ENCODE data around the gene TBC1D22B. TPM values are rescaled to one million over a fixed set of nuclear protein-coding genes. Genes with fewer than 3 reads are reported as not detected.

Gene TBC1D22B
- total and polyA plus RNA-seq, 9 of the 15 experiments (the other 6 are each of a cell fraction or from before 2014, with no cell fraction given) = 4.8 to 24.2 (median 13.5) TPM

DNA sequence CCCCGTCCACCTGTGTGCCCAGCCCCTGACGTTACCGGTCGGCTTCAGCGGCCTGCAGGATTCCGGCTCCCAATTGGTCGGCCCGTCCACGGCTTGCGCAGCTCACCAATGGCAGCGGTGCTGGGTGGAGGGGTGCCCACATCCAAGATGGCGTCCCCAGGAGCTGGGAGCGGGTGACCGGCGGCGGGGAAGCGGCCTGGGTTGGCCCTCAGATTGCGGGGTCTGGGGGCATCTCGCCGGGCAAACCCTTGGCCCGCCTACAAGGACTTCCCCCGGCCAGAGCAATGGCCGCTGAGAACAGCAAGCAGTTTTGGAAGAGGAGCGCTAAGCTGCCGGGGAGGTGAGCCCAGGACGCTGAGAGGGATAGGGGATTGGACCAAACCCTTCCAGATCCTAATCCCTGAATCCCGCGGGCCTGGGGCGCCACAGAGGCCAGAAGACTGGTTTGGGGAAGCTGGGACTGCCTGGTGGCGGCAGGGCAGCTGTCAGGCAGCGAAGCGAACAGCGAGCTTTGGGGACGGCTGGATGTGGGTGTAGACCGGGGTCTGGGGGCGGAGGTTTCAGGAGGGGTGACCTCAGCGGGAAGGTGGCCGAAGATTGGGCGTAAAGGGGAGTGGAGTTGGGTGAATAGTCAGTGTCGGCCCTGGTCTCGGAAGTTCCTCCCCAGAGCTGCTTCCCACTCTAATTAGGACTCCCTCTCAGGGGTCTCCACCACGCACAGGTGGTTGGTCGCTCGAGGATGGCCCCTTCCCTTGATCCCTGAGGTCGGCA is at the start of gene TBC1D22B, which contains the start of gene TMEM217 (continued):
- TF ChIP-seq TCF15 (CRISPR knock-in tag; IDR thresholded peaks at IDR 0.05) (no peak), DEAF1 (CRISPR knock-in tag; IDR thresholded peaks at IDR 0.05) (peak; percentile 47; the same call in 1 of the 2 replicates), XRCC4 (IDR thresholded peaks at IDR 0.05; ENCODE audit: extremely low read depth, insufficient read depth, insufficient read length) (no peak), ZNF696 (CRISPR knock-in tag; conservative IDR thresholded peaks at IDR 0.05) (no peak), ZBED1 (IDR thresholded peaks at IDR 0.05) (0 out of 2 replicates have a peak, but pooled peaks have one; percentile 23), ELK3 (CRISPR knock-in tag; IDR thresholded peaks at IDR 0.05) (0 out of 2 replicates have a peak, but pooled peaks have one; percentile 19), NFXL1 (CRISPR knock-in tag; IDR thresholded peaks at IDR 0.05) (no peak), SIN3B (IDR thresholded peaks at IDR 0.05; ENCODE audit: low read depth) (peak; percentile 94), FOXK1 (CRISPR knock-in tag; IDR thresholded peaks at IDR 0.05; ENCODE audit: borderline replicate concordance) (no peak), ZNF384 (IDR thresholded peaks at IDR 0.05; ENCODE audit: low read depth, low read length) (no peak), ZSCAN29 (IDR thresholded peaks at IDR 0.05) (peak; percentile 71; the same call in 1 of the 2 replicates), IRF9 (tag; IDR thresholded peaks at IDR 0.05) (no peak), SREBF1 (IDR thresholded peaks at IDR 0.05; ENCODE audit: borderline replicate concordance, low read depth, low read length) (no peak), KAT7 (CRISPR knock-in tag; IDR thresholded peaks at IDR 0.05; ENCODE audit: borderline replicate concordance) (peak; percentile 98; the same call in 1 of the 2 replicates), ZNF174 (CRISPR knock-in tag; IDR thresholded peaks at IDR 0.05) (no peak)
- TF ChIP-seq, protein P1, sequence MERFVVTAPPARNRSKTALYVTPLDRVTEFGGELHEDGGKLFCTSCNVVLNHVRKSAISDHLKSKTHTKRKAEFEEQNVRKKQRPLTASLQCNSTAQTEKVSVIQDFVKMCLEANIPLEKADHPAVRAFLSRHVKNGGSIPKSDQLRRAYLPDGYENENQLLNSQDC (CRISPR knock-in tag; IDR thresholded peaks at IDR 0.05) = no peak
- TF ChIP-seq, protein P2, sequence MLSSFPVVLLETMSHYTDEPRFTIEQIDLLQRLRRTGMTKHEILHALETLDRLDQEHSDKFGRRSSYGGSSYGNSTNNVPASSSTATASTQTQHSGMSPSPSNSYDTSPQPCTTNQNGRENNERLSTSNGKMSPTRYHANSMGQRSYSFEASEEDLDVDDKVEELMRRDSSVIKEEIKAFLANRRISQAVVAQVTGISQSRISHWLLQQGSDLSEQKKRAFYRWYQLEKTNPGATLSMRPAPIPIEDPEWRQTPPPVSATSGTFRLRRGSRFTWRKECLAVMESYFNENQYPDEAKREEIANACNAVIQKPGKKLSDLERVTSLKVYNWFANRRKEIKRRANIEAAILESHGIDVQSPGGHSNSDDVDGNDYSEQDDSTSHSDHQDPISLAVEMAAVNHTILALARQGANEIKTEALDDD (IDR thresholded peaks at IDR 0.05) = no peak
- TF ChIP-seq, protein P3, sequence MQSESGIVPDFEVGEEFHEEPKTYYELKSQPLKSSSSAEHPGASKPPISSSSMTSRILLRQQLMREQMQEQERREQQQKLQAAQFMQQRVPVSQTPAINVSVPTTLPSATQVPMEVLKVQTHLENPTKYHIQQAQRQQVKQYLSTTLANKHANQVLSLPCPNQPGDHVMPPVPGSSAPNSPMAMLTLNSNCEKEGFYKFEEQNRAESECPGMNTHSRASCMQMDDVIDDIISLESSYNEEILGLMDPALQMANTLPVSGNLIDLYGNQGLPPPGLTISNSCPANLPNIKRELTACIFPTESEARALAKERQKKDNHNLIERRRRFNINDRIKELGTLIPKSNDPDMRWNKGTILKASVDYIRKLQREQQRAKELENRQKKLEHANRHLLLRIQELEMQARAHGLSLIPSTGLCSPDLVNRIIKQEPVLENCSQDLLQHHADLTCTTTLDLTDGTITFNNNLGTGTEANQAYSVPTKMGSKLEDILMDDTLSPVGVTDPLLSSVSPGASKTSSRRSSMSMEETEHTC (IDR thresholded peaks at IDR 0.05) = no peak
- TF ChIP-seq, protein P4, sequence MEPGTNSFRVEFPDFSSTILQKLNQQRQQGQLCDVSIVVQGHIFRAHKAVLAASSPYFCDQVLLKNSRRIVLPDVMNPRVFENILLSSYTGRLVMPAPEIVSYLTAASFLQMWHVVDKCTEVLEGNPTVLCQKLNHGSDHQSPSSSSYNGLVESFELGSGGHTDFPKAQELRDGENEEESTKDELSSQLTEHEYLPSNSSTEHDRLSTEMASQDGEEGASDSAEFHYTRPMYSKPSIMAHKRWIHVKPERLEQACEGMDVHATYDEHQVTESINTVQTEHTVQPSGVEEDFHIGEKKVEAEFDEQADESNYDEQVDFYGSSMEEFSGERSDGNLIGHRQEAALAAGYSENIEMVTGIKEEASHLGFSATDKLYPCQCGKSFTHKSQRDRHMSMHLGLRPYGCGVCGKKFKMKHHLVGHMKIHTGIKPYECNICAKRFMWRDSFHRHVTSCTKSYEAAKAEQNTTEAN (CRISPR knock-in tag; IDR thresholded peaks at IDR 0.05) = no peak
